Kidney (tissue), 14 donors: ENCODE measurements around the gene CD96. TPM values are rescaled to one million over a fixed set of nuclear protein-coding genes. Genes with fewer than 3 reads are reported as not detected.

Source experiments
- DNase-seq, 5 donors: peaks; one replicate each; pipeline ENCODE4 v3.0.0-alpha.2; 2013 to 2020
- FAIRE-seq: peaks from 2 replicates; lab custom pipeline; 2012; peaks lifted over from hg19 to GRCh38; lab: Jason Lieb, UNC
- H3K27ac ChIP-seq, 2 donors: one replicate each; pipeline ENCODE4 v1.7.0; 2013; ENCODE audit warnings: low read depth in 2 of 2, low read length in 2 of 2, inconsistent platforms in 1 of 2
- H3K27me3 ChIP-seq: one replicate; pipeline ENCODE4 v1.7.1; 2013; ENCODE audit warnings: low read length, inconsistent platforms; ENCODE audit not compliant: control insufficient read depth, insufficient read depth
- H3K36me3 ChIP-seq, 3 donors: one replicate each; pipeline versions ENCODE4 v1.7.0 to v1.7.1; 2013; ENCODE audit warnings: low read length in 3 of 3, control low read depth in 1 of 3, inconsistent platforms in 1 of 3; ENCODE audit not compliant: insufficient read depth in 3 of 3, control insufficient read depth in 2 of 3
- H3K4me1 ChIP-seq, 3 donors: one replicate each; pipeline versions ENCODE4 v1.7.0 to v1.7.1; 2013; ENCODE audit warnings: low read length in 3 of 3, inconsistent platforms in 1 of 3, low read depth in 1 of 3; ENCODE audit not compliant: control insufficient read depth in 2 of 3, insufficient read depth in 2 of 3
- H3K4me3 ChIP-seq, 3 donors: one replicate each; pipeline versions ENCODE4 v1.7.0 to v1.8.1; 2013; ENCODE audit warnings: low read length in 3 of 3, control low read depth in 1 of 3, inconsistent platforms in 1 of 3
- H3K9ac ChIP-seq, 3 donors: one replicate each; pipeline versions ENCODE4 v1.7.0 to v1.7.1; 2013; ENCODE audit warnings: low read length in 3 of 3, control low read depth in 1 of 3, inconsistent platforms in 1 of 3
- H3K9me3 ChIP-seq, 3 donors: one replicate each; pipeline versions ENCODE4 v1.7.0 to v1.7.1; 2013; ENCODE audit warnings: low read length in 3 of 3, control low read depth in 1 of 3, inconsistent platforms in 1 of 3; ENCODE audit not compliant: control insufficient read depth in 2 of 3, insufficient read depth in 1 of 3
- intact Hi-C: fragments of 100-400 bp; cut with DNase I; formaldehyde crosslinking; loops from one replicate; pipeline ENCODE4 v1.11.1; 2022
- polyA plus RNA-seq: library from polyadenylated mRNA; stranded (reverse); fragments of 350-450 nt; fragmentation: Illumina TruSeq; extraction: RNeasy Lipid Tissue Mini Kit (QIAGEN cat#74804); gene quantifications from one replicate; pipeline ENCODE4 v1.2.3, GENCODE V29; 2014; ENCODE audit warnings: low read depth, low replicate concordance; ENCODE audit not compliant: insufficient read depth
- total RNA-seq: library from RNA; stranded (reverse); fragmentation: NEBNext Ultra II Directional; extraction: Animal tissue kit (Norgen Biotek cat#: 25700); gene quantifications from one replicate; pipeline ENCODE4 v1.2.1, GENCODE V29; 2021
- TF ChIP-seq, protein P1 (sequence below): IDR thresholded peaks from 3 replicates; pipeline ENCODE4 v1.5.1; 2012; ENCODE audit warnings: mild to moderate bottlenecking, moderate library complexity, borderline replicate concordance; ENCODE audit not compliant: insufficient read depth; ENCODE audit errors: extremely low read depth
- donor health status: control.
- donor health status: control.
- donor health status: control.
- donor health status: control.
- donor health status: control.
- donor health status: DM: yes; HTN: yes; CAD: no.
- donor health status: Normal renal cell carcinoma (clear cell type).

CD96 gene
- total and polyA plus RNA-seq, 2 donors from 2014 or later = 0.09 to 9.5 TPM

DNA sequence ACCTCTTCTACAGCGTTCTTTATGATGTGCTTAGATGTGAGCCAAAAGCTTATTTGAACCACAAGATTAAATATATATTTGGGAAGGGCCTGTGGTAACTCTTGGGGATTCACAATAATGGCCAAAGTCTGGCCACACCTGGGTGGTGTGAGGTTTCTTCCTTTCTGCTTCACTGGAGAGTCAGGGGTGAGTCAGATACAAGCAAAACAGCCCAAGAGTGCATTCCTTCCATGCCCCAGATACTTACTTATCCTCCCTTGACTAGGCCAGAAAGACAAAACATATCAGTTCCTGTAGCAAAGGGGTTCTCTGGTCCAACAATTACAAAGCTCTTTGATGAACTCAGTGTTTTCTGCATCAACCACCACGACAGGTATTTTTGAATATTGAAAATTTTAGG is 52.2 kb downstream of the CD96 start:
- no peak overlapping the region for H3K27ac ChIP-seq
- no peak for FAIRE-seq
- no peaks in the 10 kb centered on the region for H3K27me3 ChIP-seq
- no peak overlapping the region for H3K9ac ChIP-seq
- H3K4me3 ChIP-seq = no peak overlapping the region
- H3K9me3 ChIP-seq = no peaks in the 10 kb centered on the region
- intact Hi-C loops = no loop called here
- DNase-seq = peak in 1 of 5 donors; percentile 13
- no peaks in the 10 kb centered on the region for H3K4me1 ChIP-seq
- TF ChIP-seq, protein P1, sequence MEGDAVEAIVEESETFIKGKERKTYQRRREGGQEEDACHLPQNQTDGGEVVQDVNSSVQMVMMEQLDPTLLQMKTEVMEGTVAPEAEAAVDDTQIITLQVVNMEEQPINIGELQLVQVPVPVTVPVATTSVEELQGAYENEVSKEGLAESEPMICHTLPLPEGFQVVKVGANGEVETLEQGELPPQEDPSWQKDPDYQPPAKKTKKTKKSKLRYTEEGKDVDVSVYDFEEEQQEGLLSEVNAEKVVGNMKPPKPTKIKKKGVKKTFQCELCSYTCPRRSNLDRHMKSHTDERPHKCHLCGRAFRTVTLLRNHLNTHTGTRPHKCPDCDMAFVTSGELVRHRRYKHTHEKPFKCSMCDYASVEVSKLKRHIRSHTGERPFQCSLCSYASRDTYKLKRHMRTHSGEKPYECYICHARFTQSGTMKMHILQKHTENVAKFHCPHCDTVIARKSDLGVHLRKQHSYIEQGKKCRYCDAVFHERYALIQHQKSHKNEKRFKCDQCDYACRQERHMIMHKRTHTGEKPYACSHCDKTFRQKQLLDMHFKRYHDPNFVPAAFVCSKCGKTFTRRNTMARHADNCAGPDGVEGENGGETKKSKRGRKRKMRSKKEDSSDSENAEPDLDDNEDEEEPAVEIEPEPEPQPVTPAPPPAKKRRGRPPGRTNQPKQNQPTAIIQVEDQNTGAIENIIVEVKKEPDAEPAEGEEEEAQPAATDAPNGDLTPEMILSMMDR = no peak
- no peaks in the 10 kb centered on the region for H3K36me3 ChIP-seq

DNA sequence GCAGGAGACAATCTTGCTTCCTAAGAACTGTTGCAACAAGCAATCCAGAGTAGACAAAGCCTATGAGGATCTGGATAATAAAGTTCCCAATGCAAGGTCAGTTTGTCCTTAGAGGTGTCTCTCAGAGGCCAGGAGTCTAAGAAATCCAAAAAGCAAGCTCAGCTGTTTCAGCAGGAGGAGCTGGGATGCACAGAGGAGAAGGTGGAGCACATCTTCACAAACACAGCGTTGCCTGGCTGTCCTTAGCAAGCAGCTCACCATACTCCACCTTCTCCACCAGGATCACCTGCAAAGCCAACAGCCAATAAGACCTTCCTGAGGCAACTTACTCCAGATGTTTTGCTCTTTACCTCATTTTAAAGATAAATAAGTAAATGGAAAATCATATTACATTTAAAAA is 52.8 kb downstream of the CD96 start:
- no peak overlapping the region for H3K4me3 ChIP-seq
- no peaks in the 10 kb centered on the region for H3K27me3 ChIP-seq
- no peak for FAIRE-seq
- H3K36me3 ChIP-seq = no peaks in the 10 kb centered on the region
- no peaks in the 10 kb centered on the region for H3K9me3 ChIP-seq
- TF ChIP-seq, protein P1 = no peak
- no peaks in the 10 kb centered on the region for H3K4me1 ChIP-seq
- no peak overlapping the region for H3K27ac ChIP-seq
- H3K9ac ChIP-seq = no peak overlapping the region
- DNase-seq = no peak
- intact Hi-C loops = no loop called here

DNA sequence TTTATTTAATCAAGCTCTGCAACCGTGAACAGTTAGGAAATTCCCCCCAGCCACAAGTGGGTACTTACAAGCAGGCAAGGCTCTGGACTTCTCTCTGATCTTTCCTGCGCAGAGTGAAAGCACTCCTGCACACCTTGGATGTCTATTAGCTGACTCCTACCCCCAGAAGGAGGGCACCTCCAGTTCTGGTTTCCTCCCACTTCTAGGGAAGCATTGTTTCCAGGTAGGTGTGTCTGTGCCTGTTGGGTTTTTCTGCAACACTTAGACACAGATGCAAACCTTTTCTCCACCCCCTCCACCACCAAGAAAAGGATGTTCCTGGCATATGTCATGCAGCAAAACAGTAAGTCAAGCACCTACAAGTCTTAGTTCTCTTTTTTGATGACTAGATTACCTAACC is 53.2 kb downstream of the CD96 start, which contains the start of gene ZBED2:
ZBED2 (minus strand) TSS at position 115 of the 400 bp plus-strand sequence. CDS start 1,145 bp downstream, outside the sequence.
- Histone ChIP-seq H3K27ac (no peak within 1 kb of the TSS), H3K36me3 (no peaks in the 10 kb centered on the region), H3K4me1 (no peaks in the 10 kb centered on the region), H3K9me3 (no peaks in the 10 kb centered on the region), H3K27me3 (no peaks in the 10 kb centered on the region), H3K9ac (no peak within 1 kb of the TSS), H3K4me3 (no peak within 1 kb of the TSS)
- FAIRE-seq (no peak), DNase-seq (no peak)
- intact Hi-C loops = no loop called here
- TF ChIP-seq, protein P1 = no peak

DNA sequence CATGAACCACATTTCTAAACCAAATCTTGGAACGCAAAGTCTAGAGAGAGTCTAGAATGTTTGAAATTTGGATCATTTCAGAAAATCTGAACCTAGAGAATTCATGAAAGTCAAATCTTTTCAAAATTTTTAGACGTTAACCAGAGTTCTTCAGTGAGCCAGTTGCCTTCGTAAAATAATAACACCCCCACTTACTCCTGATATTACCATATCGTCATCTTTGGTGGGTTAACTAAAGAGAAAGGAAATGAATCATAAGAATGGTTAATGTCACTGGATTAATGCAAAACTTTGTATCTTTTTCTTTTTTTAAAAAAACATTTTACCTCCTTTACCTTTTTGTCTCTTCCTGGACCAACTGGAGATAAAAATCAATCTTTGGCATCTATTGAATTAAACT is 54.3 kb downstream of the CD96 start:
- no peak for FAIRE-seq
- Histone ChIP-seq H3K9me3 (no peaks in the 10 kb centered on the region), H3K9ac (no peak overlapping the region), H3K36me3 (no peaks in the 10 kb centered on the region), H3K4me3 (no peak overlapping the region), H3K27me3 (no peaks in the 10 kb centered on the region), H3K4me1 (no peaks in the 10 kb centered on the region), H3K27ac (no peak overlapping the region)
- no peak for DNase-seq
- intact Hi-C loops = no loop called here
- TF ChIP-seq, protein P1 = no peak
